LNCAP (cell line): Measurements from ENCODE around the gene EMX2.

Source experiments
- TF ChIP-seq, protein P1 (sequence below): fragments of 450-650 bp; IDR thresholded peaks from 2 replicates; pipeline ENCODE4 v1.5.1; 2017; ENCODE audit warnings: mild to moderate bottlenecking

The EMX2 gene

DNA sequence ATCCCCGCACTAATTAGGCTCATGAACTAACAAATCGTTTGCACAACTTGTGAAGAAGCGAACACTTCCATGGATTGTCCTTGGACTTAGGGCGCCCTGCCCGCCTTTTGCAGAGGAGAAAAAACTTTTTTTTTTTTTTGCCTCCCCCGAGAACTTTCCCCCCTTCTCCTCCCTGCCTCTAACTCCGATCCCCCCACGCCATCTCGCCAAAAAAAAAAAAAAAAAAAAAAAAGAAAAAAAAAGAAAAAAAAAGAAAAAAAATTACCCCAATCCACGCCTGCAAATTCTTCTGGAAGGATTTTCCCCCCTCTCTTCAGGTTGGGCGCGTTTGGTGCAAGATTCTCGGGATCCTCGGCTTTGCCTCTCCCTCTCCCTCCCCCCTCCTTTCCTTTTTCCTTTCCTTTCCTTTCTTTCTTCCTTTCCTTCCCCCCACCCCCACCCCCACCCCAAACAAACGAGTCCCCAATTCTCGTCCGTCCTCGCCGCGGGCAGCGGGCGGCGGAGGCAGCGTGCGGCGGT lies at the start of gene EMX2:
TSS of gene EMX2 (plus strand) at position 41 of the 519 bp plus-strand sequence. CDS start 522 bp downstream, outside the sequence.
- TF ChIP-seq, protein P1, sequence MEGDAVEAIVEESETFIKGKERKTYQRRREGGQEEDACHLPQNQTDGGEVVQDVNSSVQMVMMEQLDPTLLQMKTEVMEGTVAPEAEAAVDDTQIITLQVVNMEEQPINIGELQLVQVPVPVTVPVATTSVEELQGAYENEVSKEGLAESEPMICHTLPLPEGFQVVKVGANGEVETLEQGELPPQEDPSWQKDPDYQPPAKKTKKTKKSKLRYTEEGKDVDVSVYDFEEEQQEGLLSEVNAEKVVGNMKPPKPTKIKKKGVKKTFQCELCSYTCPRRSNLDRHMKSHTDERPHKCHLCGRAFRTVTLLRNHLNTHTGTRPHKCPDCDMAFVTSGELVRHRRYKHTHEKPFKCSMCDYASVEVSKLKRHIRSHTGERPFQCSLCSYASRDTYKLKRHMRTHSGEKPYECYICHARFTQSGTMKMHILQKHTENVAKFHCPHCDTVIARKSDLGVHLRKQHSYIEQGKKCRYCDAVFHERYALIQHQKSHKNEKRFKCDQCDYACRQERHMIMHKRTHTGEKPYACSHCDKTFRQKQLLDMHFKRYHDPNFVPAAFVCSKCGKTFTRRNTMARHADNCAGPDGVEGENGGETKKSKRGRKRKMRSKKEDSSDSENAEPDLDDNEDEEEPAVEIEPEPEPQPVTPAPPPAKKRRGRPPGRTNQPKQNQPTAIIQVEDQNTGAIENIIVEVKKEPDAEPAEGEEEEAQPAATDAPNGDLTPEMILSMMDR: no peak

GRCh38 chr10:117496031-117496430 lies 46.5 kb upstream of the EMX2 start:
- TF ChIP-seq, protein P1: no peak

DNA sequence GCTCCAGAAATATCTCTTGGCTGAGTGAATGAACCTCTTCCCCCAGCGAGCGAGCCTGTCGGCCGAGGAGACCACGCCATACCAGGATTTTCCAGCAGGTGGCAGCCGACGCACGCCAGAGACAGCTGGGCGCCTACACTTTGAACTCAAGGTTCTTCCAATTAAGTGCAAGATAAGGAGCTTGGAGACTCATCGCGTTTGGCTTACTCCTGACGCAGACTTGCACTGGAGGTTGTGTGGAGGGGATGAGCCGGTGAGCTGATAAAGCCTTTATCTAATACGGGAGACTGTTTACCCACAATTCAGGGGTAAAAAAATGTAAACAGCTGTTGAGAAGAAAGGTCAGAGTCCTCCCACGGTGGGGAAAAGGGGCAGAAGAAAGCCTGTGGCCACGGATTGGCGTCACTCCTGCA lies 45.9 kb upstream of the EMX2 start:
- TF ChIP-seq, protein P1: peak; percentile 95

- TF ChIP-seq, protein P1: no peak
These were observed 44.8 kb upstream of the EMX2 start for GRCh38 chr10:117497736-117498135.

- TF ChIP-seq, protein P1: no peak
These were observed 43.1 kb upstream of the EMX2 start for GRCh38 chr10:117499248-117500105.

GRCh38 chr10:117500456-117500855 lies 42.1 kb upstream of the EMX2 start:
- TF ChIP-seq, protein P1: no peak

DNA sequence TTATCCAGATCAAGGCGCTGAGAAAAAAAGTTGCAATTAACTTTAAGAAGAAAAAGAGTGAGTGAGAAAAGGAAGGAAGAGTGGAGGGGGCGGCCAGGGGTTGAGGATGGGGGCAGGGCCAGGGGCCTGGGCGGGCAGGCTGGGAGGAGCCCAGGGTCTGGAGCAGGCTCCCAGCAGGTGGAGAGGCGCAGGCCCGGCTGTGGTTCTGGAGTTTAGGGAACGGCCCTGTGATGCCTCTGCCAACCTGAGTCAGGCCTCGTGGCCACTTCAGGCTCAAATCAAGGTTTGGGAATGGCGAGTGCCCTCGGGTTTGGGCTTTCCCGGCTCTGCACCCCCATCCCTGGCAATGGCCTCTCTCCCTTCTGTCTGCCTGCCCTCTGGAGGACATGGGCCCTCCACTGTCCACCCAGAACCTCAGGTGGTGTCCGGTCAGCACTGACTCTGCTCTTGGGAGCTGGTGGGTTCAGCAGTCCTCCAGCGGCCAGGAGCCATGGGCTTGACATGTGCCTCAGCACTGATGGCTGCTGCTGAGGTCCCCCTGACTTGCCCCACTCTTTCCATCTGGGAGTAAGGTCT lies 41.0 kb upstream of the EMX2 start:
- TF ChIP-seq, protein P1: no peak
